WTC11 (cell line): ENCODE measurements around the gene KIAA0753. TPM values are rescaled to one million over a fixed set of nuclear protein-coding genes. Genes with fewer than 3 reads are reported as not detected.

Experiments used
- ATAC-seq: fragments of 200-7000 bp; cut with Tn5 transposase; 2 replicates; pipeline ENCODE4 v1.10.0; 2021; ENCODE audit warnings: mild to moderate bottlenecking, moderate library complexity
- CTCF ChIA-PET: fragments of 300-600 bp; sonication (Branson Sonifier 250); formaldehyde crosslinking; loops from one replicate; lab custom pipeline; 2021; ENCODE audit warnings: antibody characterized with exemption; lab: Charles Lee
- POLR2A ChIA-PET: fragments of 350-600 bp; sonication (Branson Sonifier 250); formaldehyde crosslinking; loops from one replicate; lab custom pipeline; 2021; ENCODE audit warnings: antibody characterized with exemption; lab: Charles Lee
- DNase-seq: peaks from one replicate; pipeline ENCODE4 v3.0.0; 2021; ENCODE audit warnings: low spot score
- H3K27ac Mint-ChIP-seq: 2 replicates; pipeline ENCODE4 v1.8.0; 2021; ENCODE audit warnings: mixed read lengths
- H3K27me3 Mint-ChIP-seq: 2 replicates; pipeline ENCODE4 v1.8.0; 2021; ENCODE audit warnings: low read depth, mild to moderate bottlenecking, moderate library complexity, mixed read lengths
- H3K36me3 Mint-ChIP-seq: 2 replicates; pipeline ENCODE4 v1.8.0; 2021; ENCODE audit warnings: mixed read lengths
- H3K4me1 Mint-ChIP-seq: 2 replicates; pipeline ENCODE4 v1.8.0; 2022; ENCODE audit warnings: mixed read lengths
- H3K4me3 Mint-ChIP-seq: 2 replicates; pipeline ENCODE4 v1.8.0; 2021; ENCODE audit warnings: mild to moderate bottlenecking, moderate library complexity, mixed read lengths
- H3K9me3 Mint-ChIP-seq: 2 replicates; pipeline ENCODE4 v1.8.0; 2021; ENCODE audit warnings: mixed read lengths
- FOXJ3 ChIP-seq: sonication (generic); formaldehyde crosslinking; IDR thresholded peaks from 2 replicates; pipeline ENCODE4 v1.9.0; 2021; ENCODE audit warnings: missing genetic modification reagents, mild to moderate bottlenecking, borderline replicate concordance
- GRHL2 ChIP-seq: fragments of 250-450 bp; sonication (Bioruptor Pico); IDR thresholded peaks from 2 replicates; pipeline ENCODE4 v1.8.0; 2022; ENCODE audit warnings: mild to moderate bottlenecking, moderate library complexity; ENCODE audit not compliant: insufficient replicate concordance, severe bottlenecking
- MYBL2 ChIP-seq: sonication (generic); formaldehyde crosslinking; IDR thresholded peaks from 2 replicates; pipeline ENCODE4 v1.8.1; 2023; ENCODE audit warnings: mild to moderate bottlenecking, moderate library complexity, missing genetic modification reagents
- NFATC4 ChIP-seq: fragments of 250-450 bp; sonication (Bioruptor Pico); IDR thresholded peaks from 2 replicates; pipeline ENCODE4 v1.9.0; 2021; ENCODE audit warnings: mild to moderate bottlenecking
- NR2C2 ChIP-seq: sonication (generic); formaldehyde crosslinking; IDR thresholded peaks from 2 replicates; pipeline ENCODE4 v1.8.0; 2022; ENCODE audit warnings: mild to moderate bottlenecking, missing genetic modification reagents
- NR3C1 ChIP-seq: sonication (generic); formaldehyde crosslinking; conservative IDR thresholded peaks from 2 replicates; pipeline ENCODE4 v1.8.1; 2023; ENCODE audit warnings: low read depth, mild to moderate bottlenecking, missing genetic modification reagents
- RELA ChIP-seq: sonication (generic); formaldehyde crosslinking; IDR thresholded peaks from 2 replicates; pipeline ENCODE4 v1.8.1; 2022; ENCODE audit warnings: missing genetic modification reagents, mild to moderate bottlenecking, borderline replicate concordance
- SOX15 ChIP-seq: fragments of 250-450 bp; sonication (Bioruptor Pico); IDR thresholded peaks from 2 replicates; pipeline ENCODE4 v1.9.0; 2021; ENCODE audit warnings: mild to moderate bottlenecking
- ZNF263 ChIP-seq: sonication (generic); formaldehyde crosslinking; IDR thresholded peaks from 2 replicates; pipeline ENCODE4 v1.8.1; 2022; ENCODE audit warnings: low read depth, mild to moderate bottlenecking, moderate library complexity, missing genetic modification reagents
- ZNF396 ChIP-seq: fragments of 250-450 bp; sonication (Bioruptor Pico); IDR thresholded peaks from 2 replicates; pipeline ENCODE4 v1.8.0; 2021; ENCODE audit warnings: mild to moderate bottlenecking, moderate library complexity, borderline replicate concordance
- total RNA-seq: library from RNA; stranded (reverse); gene quantifications from 3 replicates; pipeline ENCODE4 v1.2.3, GENCODE V29; 2021
- TF ChIP-seq, protein P1 (sequence below): sonication (generic); formaldehyde crosslinking; IDR thresholded peaks from 2 replicates; pipeline ENCODE4 v1.8.1; 2022; ENCODE audit warnings: mild to moderate bottlenecking, missing genetic modification reagents, moderate library complexity, borderline replicate concordance
- TF ChIP-seq, protein P2 (sequence below): sonication (generic); formaldehyde crosslinking; IDR thresholded peaks from 2 replicates; pipeline ENCODE4 v1.8.1; 2022; ENCODE audit warnings: mild to moderate bottlenecking, moderate library complexity, missing genetic modification reagents
- TF ChIP-seq, protein P3 (sequence below): sonication (generic); formaldehyde crosslinking; IDR thresholded peaks from 2 replicates; pipeline ENCODE4 v1.8.1; 2023; ENCODE audit warnings: mild to moderate bottlenecking, missing genetic modification reagents
- TF ChIP-seq, protein P4 (sequence below): fragments of 250-450 bp; sonication (Bioruptor Pico); IDR thresholded peaks from 2 replicates; pipeline ENCODE4 v1.9.0; 2021; ENCODE audit warnings: mild to moderate bottlenecking
- TF ChIP-seq, protein P5 (sequence below): sonication (generic); formaldehyde crosslinking; IDR thresholded peaks from 2 replicates; pipeline ENCODE4 v1.8.0; 2023; ENCODE audit warnings: missing genetic modification reagents
- TF ChIP-seq, protein P6 (sequence below): sonication (generic); formaldehyde crosslinking; IDR thresholded peaks from 2 replicates; pipeline ENCODE4 v1.8.1; 2023; ENCODE audit warnings: mild to moderate bottlenecking, moderate library complexity, missing genetic modification reagents
- TF ChIP-seq, protein P7 (sequence below): sonication (generic); formaldehyde crosslinking; IDR thresholded peaks from 2 replicates; pipeline ENCODE4 v1.8.1; 2023; ENCODE audit warnings: mild to moderate bottlenecking, missing genetic modification reagents, moderate library complexity

The KIAA0753 gene
- total RNA-seq, 1 experiment from 2014 or later, result 22.8 TPM

DNA sequence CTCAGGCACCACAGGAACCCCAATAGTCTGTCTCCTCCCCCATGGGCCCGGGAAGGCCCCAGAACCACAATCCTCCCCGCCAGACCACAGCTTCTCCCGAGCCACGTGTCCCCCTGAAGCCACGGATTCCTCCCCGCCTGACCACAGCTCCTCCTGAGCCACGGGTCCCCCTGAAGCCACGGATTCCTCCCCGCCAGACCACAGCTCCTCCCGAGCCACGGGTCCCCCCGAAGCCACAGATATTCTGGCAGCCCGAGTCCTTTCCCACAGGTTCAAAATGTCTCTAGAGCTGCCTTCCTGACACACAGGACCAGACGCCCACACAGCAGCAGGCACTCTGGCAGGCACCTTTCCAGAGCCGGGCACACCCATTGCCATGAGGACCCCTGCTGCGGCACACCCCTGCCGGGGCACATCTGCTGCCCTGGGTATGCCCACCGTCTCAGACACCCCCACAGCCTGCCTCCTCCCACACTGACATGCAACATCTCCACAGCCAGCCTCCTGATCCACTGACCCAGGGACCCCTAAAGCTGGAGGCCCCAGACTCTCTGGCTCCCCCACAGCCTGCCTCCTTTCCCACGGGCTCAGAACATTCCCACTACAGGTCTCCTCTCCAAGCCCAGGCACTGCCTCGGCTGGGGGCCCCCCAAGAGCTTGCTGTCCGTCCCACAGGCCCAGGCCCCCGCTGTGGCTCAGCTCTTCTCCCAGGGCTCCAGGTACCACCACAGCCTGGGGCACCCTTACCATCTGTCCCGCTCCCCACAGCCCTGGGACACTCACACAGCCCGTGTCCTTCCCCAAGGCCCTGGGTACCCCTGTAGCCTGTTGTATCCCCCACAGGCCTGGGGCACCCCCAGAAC is 2.2 kb downstream of the KIAA0753 start:
- Mint-ChIP-seq H3K9me3 (no peaks in the 10 kb centered on the region; the same call in 1 of the 2 replicates), H3K27ac (no peak overlapping the region; the same call in 1 of the 2 replicates), H3K27me3 (no peaks in the 10 kb centered on the region), H3K36me3 (peaks cover 26% of the 10 kb centered on the region)
- CTCF ChIA-PET, result interaction anchor here (0.5 to 2.4 kb wide), 3 partner anchors 10 to 1132 kb away, joined by 3 to 5 read pairs (median 4); no protein-coding TSS in a partner anchor
- TF ChIP-seq ZNF396 (CRISPR knock-in tag) (no peak), NR2C2 (CRISPR knock-in tag) (no peak), FOXJ3 (CRISPR knock-in tag) (no peak), NFATC4 (CRISPR knock-in tag) (no peak), GRHL2 (CRISPR knock-in tag) (no peak), RELA (CRISPR knock-in tag) (no peak), SOX15 (CRISPR knock-in tag) (no peak), MYBL2 (no peak), ZNF263 (CRISPR knock-in tag) (no peak), NR3C1 (no peak)
- TF ChIP-seq, protein P1, sequence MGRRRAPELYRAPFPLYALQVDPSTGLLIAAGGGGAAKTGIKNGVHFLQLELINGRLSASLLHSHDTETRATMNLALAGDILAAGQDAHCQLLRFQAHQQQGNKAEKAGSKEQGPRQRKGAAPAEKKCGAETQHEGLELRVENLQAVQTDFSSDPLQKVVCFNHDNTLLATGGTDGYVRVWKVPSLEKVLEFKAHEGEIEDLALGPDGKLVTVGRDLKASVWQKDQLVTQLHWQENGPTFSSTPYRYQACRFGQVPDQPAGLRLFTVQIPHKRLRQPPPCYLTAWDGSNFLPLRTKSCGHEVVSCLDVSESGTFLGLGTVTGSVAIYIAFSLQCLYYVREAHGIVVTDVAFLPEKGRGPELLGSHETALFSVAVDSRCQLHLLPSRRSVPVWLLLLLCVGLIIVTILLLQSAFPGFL (CRISPR knock-in tag), result no peak
- TF ChIP-seq, protein P2, sequence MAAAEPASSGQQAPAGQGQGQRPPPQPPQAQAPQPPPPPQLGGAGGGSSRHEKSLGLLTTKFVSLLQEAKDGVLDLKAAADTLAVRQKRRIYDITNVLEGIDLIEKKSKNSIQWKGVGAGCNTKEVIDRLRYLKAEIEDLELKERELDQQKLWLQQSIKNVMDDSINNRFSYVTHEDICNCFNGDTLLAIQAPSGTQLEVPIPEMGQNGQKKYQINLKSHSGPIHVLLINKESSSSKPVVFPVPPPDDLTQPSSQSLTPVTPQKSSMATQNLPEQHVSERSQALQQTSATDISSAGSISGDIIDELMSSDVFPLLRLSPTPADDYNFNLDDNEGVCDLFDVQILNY (CRISPR knock-in tag), result no peak
- TF ChIP-seq, protein P3, sequence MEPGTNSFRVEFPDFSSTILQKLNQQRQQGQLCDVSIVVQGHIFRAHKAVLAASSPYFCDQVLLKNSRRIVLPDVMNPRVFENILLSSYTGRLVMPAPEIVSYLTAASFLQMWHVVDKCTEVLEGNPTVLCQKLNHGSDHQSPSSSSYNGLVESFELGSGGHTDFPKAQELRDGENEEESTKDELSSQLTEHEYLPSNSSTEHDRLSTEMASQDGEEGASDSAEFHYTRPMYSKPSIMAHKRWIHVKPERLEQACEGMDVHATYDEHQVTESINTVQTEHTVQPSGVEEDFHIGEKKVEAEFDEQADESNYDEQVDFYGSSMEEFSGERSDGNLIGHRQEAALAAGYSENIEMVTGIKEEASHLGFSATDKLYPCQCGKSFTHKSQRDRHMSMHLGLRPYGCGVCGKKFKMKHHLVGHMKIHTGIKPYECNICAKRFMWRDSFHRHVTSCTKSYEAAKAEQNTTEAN, result no peak
- TF ChIP-seq, protein P4, sequence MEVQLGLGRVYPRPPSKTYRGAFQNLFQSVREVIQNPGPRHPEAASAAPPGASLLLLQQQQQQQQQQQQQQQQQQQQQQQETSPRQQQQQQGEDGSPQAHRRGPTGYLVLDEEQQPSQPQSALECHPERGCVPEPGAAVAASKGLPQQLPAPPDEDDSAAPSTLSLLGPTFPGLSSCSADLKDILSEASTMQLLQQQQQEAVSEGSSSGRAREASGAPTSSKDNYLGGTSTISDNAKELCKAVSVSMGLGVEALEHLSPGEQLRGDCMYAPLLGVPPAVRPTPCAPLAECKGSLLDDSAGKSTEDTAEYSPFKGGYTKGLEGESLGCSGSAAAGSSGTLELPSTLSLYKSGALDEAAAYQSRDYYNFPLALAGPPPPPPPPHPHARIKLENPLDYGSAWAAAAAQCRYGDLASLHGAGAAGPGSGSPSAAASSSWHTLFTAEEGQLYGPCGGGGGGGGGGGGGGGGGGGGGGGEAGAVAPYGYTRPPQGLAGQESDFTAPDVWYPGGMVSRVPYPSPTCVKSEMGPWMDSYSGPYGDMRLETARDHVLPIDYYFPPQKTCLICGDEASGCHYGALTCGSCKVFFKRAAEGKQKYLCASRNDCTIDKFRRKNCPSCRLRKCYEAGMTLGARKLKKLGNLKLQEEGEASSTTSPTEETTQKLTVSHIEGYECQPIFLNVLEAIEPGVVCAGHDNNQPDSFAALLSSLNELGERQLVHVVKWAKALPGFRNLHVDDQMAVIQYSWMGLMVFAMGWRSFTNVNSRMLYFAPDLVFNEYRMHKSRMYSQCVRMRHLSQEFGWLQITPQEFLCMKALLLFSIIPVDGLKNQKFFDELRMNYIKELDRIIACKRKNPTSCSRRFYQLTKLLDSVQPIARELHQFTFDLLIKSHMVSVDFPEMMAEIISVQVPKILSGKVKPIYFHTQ (CRISPR knock-in tag), result no peak
- TF ChIP-seq, protein P5, sequence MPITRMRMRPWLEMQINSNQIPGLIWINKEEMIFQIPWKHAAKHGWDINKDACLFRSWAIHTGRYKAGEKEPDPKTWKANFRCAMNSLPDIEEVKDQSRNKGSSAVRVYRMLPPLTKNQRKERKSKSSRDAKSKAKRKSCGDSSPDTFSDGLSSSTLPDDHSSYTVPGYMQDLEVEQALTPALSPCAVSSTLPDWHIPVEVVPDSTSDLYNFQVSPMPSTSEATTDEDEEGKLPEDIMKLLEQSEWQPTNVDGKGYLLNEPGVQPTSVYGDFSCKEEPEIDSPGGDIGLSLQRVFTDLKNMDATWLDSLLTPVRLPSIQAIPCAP (CRISPR knock-in tag), result no peak
- TF ChIP-seq, protein P6, sequence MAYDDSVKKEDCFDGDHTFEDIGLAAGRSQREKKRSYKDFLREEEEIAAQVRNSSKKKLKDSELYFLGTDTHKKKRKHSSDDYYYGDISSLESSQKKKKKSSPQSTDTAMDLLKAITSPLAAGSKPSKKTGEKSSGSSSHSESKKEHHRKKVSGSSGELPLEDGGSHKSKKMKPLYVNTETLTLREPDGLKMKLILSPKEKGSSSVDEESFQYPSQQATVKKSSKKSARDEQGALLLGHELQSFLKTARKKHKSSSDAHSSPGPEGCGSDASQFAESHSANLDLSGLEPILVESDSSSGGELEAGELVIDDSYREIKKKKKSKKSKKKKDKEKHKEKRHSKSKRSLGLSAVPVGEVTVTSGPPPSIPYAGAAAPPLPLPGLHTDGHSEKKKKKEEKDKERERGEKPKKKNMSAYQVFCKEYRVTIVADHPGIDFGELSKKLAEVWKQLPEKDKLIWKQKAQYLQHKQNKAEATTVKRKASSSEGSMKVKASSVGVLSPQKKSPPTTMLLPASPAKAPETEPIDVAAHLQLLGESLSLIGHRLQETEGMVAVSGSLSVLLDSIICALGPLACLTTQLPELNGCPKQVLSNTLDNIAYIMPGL (CRISPR knock-in tag), result no peak
- TF ChIP-seq, protein P7, sequence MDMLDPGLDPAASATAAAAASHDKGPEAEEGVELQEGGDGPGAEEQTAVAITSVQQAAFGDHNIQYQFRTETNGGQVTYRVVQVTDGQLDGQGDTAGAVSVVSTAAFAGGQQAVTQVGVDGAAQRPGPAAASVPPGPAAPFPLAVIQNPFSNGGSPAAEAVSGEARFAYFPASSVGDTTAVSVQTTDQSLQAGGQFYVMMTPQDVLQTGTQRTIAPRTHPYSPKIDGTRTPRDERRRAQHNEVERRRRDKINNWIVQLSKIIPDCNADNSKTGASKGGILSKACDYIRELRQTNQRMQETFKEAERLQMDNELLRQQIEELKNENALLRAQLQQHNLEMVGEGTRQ, result no peak
- TF ChIP-seq, all 79 proteins: peak for 0
- Mint-ChIP-seq H3K4me3 (peak overlapping the region; percentile 37; the same call in 1 of the 2 replicates), H3K4me1 (peaks cover 23% of the 10 kb centered on the region)
- POLR2A ChIA-PET, result no interaction called here
- no peak for ATAC-seq
- DNase-seq, result no peak
